ENCODE results near the gene XG.

The XG gene

DNA sequence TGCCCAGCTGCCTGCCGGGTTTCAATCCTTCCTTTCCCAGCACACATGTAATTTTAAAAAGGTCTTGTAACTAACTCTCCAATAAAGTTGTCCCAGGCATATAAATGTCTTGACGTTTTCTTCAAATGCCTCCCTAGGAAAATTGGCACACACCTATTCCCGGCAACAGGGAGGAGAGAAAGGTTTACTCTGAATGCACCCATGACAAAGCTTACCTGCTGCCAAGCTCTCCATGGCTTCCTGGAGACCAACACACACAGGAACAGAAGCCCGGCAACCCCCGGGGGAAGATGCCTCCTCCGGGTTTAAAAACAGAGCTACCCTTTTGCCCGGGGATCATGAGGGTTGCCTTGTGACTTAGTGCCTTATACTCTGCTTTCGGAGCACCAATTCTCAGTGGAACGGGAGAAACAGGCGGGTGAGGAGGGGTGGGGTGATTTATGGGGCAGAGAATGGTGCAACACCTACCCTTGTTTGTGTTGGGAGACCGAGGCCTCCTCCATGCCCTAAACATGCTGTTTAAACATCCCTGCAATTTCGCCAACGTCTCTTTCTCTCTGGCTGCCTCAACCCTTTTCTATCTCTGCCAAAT is 72.1 kb downstream of the XG start:
- DNase-seq: no peak

DNA sequence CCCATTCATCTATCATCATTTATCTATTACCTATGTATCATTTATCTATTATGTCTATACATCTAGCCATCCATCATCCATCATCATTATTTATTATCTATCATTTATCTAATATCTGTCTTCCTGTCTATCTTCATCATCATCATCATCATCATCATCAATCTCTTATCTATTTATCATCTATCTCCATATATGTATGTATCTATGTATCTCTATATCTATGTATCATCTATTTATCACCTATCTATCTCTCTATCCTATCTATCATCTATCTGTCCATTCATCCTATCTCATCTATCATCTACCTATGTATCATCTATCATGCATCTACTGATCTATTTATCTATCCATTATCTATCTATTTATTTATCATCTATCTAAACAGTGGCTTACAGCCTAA is 73.0 kb downstream of the XG start:
- DNase-seq: no peak

DNA sequence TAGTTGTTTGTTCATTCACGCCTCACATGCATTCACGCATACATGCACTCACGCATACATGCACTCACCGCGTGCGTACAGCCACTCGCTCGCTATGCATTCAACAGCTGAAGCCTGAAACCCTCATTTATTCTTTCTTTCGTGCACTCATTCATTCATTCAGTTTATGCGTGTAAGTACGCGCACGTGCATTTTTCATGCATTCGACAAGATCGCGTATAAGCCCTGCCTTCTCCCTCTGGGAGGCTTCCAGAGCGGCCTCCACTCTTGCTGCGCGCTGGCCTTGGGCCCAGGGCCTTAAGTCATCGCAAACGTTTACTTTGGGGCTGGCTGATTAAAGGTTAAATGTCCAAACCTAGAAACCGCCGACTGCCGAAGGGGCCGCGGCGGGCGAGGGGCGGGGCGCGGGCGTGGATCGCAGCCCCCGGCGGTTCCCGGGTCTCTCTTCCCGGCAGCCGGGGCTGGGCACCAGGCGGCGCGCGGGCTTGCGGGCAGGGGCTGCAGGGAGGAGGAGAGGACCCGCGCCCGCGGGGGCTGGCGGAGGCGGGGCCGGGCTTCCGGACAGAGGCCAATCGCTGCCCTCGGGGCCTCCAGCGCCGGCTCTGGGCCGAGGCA is 76.6 kb downstream of the XG start, which contains the start of gene GYG2:
TSS of gene GYG2 (plus strand) at position 587 of the 615 bp plus-strand sequence. CDS start 1,259 bp downstream, outside the sequence.
- DNase-seq: peak; percentile 64

DNA sequence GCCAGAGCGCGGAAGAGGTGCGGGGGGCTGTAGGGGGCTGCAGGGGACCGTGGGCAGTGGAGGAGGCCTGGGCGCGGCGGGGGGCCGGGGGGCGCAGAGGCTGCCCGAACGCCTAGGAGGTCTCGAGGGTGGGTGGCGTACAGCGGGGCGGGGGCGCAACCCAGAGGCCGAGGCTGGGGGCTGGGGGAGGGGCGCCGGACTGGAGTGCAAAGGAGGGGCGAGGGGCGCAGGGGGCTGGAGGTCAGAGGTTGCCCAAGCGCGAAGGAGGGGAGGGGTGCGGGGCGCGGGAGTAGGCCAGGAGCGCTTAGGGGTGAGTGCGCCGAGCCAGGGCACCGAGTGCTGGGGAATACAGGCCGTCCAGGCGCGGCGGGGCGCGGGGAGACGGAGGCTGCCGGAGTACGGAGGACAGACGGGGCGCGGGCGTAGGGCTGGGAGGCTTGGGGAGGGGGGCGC is 77.1 kb downstream of the XG start:
- DNase-seq: peak; percentile 19

DNA sequence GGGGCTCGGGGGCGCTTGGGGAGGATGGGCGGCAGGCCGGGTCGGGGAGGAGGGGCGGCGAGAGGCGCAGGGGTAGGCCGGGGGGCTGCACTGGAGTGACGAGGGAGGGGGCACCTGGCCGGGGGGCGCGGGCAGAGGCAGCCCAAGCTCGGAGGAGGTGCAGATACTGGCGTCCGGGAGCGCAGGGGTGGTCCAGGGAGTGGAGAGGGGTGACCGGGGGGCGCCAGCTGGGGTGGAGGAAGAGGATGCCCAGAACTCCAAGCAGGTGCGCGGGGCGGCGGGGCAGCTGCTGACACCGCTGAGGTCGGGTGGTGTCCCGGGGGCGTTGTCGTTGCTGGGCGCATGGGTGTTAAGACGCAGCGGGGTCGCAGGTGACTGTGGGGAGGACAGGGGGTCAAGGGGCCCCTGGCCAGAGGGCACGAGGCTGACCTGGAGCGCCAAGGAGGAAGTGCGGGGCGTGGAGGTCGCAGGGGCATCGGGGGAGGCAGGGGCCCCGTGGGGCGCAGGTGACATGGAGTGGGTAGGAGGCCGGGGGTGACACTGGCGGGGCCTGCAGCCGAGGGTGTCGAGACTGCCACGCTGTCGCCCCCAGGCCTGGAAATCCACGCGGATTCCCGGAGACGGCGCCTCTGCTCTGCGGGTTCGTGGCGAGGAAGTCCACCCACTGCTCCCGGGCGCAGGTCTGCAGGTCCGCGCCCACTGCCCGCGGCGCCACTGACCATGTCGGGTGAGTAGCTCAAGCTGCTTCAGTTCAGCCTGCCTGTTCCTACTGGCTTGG is 77.8 kb downstream of the XG start:
- DNase-seq: no peak

DNA sequence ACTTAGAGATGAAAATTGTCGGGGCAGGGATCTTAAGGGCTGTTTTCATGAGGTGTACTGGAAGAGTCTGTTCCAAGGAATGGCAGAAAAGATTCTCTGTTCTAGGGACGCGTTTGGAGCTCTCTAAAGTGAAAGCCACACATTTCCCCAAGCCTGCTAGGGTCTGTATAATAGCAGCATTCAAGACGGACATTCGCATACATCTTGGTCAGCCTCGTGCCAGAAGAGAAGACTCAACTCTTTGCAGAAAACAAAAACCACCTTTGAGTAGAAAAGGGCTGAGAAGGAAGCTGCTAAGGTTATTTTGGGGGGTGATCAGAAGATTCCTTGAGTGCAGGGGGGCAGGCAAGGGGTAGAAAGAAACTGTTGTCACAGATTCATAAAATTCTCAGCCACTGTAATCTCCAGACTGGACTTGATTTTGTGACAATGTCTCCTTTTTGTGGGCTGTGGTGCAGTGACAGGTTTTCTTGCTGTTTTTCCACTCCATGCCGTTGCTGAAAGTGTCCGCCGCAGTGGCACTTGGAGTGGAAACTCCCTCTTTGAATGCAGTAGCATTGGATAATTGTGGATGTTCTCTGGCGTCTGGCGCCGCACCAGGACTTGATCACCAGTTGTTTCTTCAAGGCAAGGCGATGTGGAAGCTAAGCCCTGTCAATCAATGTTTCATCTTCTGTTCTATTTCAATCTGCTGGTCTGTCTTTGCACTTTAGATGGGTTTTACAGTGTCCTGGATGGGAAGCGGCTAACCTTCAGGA is 79.8 kb downstream of the XG start:
- DNase-seq: no peak

DNA sequence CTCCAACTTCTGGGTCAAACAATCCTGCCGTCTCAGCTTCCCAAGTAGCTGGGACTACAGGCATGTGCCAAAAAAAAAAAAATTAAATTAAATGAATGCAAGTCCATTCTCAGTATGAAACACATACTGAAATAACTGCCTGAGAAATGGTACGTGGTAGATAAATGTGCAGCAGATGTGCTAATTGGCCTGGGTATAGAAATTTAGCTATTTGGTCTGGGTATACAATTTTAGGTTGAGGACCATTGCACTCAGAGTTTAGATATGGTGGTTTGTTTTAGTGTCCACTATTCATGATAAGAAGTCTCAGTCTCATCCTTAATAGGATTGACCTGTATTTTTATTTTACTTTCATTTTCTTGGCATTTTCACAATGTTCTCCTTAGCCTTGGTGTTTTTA is 86.1 kb downstream of the XG start:
- DNase-seq: no peak

DNA sequence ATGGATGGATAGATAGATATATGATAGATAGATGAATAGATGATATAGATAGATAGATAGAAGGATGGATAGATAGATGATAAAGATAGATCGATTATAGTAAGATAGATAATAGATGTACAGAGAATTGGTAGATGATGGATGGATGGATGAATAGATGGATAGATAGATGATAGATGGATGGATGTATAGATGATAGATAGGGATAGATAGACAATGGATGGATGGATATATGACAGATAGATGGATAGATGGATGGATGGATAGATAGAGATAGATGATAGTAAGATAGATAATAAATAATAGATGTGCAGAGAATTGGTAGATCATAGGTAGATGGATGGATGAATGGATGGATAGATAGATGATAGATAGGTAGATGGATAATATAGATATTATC is 89.1 kb downstream of the XG start:
- DNase-seq: no peak

DNA sequence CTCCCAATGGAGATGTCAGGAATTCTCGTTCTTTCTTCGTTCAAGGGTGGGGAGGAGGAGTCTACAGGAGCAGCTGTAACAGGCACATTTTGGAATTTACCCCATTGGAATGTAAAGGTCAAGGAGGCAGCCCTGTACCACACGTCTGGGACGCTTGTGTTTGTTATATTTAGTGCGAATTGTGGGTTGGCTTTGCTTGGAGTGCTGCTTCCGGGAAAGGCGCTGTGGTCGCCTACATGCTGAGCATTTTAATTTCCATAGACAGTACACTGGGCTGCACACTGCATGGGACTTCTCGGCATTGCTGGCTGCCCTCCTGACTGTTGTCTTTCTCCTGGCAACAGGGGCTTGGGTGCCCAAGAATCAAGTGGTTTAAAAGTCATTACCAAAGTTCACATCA is 89.7 kb downstream of the XG start:
- DNase-seq: no peak

DNA sequence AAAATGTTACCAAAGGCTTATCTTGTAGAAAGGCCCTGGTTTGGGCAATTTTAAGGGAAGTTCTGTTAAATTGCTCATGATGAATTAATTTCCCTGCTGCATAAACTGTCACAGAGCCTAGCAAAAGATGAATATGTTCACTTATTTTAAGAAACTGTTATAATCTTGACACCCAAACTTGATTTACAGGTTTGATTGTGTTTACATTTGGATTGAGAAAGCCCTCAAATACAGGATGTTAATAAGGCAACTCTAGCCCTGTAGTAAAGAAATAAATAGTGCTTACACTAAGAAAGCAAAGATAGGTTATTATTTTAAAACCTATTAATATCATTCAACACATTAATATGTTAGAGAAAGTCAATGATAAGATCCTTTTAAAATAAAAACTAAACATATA is 95.2 kb downstream of the XG start:
- peak; percentile 21 for DNase-seq

DNA sequence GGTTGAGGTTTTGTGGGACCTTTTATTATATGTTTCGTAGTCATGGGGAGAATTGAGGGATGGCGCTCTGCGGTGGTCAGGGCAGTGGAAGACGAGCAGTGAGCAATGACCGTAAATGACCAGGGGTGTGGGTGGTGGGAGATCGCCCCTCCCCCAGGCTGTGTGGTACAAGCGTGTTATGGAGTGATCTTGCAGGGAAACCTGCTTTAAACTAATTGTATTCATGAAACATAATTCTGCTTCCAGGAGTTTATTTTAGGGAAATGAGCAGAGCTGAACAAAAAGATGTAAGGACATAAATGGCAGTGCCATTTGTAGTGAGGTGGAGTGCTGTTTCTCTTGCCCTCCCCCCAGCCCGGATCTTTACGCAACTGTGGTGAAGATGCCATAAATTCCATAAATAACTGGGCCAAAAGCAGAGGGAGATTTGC is 97.0 kb downstream of the XG start:
- no peak for DNase-seq

DNA sequence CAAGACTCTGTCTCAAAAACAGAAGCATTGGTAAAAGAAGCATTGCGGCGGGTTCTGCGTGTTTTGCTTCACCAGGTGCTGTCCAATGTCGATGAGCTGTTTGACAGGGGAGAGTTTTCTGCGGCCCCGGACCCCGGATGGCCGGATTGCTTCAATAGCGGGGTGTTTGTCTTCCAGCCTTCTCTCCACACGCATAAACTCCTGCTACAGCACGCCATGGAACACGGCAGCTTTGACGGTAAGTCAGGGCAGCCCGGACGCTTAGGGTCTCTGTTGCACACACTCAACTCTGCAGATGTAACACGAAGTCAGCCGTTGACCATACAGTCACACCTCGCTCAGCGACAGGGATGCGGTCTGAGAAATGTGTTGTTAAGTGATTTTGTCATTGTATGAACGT is 103.1 kb downstream of the XG start:
- DNase-seq: no peak

DNA sequence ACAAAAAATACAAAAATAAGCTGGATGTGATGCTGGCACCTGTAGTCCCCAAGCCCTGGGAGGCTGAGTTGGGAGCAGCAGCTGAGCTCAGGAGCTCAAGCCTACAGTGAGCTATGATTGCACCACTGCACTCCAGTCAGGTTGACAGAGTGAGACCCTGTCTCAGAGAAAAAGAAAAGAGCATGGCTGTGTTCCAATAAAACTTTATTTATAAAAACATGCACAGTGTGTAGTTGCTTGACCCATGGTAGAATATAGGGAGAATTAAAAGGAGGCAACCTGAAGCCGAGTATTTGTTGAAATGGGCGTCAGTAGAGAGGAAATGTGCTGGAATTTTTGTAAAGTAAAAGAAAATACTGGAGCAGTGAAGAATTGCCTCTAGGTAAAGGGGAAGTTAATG is 103.9 kb downstream of the XG start:
- DNase-seq: no peak

DNA sequence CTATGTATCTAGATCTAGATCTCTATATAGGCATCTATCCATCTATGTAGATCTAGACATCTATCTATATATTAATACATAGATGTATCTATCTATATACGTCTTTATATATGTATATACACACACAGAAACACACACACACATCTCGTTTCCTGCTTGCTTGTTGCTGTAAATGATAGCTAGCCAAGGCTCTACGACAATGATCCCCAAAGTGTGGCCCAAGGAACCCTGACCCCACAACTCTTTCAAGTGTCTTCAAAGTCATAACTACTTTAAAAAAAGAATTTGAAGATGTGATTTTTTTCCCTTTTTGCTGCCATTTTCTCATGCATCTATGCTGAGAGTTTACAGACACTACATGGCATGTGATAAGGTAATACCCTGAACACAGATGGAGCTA is 105.7 kb downstream of the XG start:
- no peak for DNase-seq

DNA sequence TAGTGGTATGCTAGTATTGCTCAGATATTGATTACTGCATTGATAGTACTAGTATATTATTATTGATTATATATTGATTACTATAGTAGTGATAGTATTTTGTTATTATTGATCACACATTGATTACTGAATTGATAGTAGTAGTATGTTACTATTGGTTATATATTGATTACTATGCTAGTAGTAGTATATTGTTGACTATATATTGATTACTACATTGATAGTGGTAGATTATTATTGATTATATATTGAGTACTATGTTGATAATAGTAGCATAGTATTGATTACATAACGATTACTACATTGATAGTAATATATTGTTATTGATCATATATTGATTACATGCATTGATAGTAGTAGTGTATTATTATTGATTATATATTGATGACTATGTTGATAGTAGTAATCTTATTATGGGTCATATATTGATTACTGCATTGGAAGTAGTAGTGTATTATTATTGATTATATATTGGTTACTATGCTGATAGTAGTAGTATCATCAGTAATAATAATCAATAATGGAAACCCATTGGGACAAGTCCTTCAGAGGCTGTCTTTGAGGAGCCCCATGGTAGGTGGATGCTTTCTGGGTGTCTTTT is 107.5 kb downstream of the XG start:
- no peak for DNase-seq

DNA sequence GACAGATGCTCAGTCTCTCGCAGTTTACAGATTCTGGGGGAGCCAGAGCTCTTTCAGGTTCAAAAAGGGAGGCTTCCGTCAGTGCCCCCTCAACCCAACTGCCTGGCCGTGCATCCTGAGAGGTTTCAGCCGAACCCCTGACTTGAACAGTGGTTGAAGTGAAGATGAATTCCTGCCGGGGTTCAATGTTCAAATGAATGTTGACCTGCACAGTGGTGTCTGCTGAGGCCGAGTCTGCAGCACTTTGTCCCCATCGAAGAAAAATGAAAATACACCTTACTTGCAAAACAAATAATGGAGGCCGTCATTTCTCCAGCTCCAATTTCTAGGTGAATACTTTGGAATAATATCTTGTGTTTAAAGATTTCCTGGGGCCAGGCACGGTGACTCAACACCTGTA is 110.6 kb downstream of the XG start:
- DNase-seq: no peak

DNA sequence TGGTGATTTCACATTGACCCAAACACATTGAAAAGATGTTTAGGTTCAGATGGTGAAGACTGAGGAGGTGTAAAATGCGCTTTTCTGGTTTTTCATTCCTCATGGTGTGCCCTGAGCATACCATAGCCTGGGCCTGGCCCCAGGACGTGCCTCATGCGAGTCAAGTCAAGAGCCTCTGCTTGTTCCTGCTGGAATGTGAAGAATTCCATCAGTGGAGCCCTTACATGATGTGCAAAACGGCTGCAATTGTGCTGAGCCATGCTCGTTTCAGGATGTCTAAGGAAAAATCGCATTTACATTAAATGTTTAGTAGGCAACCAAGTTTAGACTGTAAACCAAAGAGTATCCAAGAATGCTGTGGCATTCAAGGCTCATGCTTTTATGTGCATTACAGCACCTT is 111.8 kb downstream of the XG start:
- no peak for DNase-seq

Data from DMS53 (cell line).